Astrocyte (in vitro differentiated cells and primary cell): ENCODE data around the gene AHSA1. TPM values are rescaled to one million over a fixed set of nuclear protein-coding genes. Genes with fewer than 3 reads are reported as not detected.

Source experiments
- DNase-seq: peaks from one replicate; pipeline ENCODE4 v3.0.0-alpha.2; 2010; ENCODE audit warnings: low read depth
- FAIRE-seq: peaks from 2 replicates; lab custom pipeline; 2011; peaks lifted over from hg19 to GRCh38; lab: Jason Lieb, UNC
- H2AFZ ChIP-seq: 2 replicates; pipeline ENCODE4 v1.6.0; 2012; ENCODE audit warnings: low read depth, low read length, inconsistent platforms
- H3K27ac ChIP-seq: 2 replicates; pipeline ENCODE4 v1.5.1; 2011; ENCODE audit warnings: low read depth, low read length, inconsistent platforms
- H3K27me3 ChIP-seq: 2 replicates; pipeline ENCODE4 v1.6.0; 2011; ENCODE audit warnings: low read length, inconsistent platforms; ENCODE audit not compliant: insufficient read depth
- H3K36me3 ChIP-seq: 2 replicates; pipeline ENCODE4 v1.5.1; 2011; ENCODE audit warnings: low read length, inconsistent platforms; ENCODE audit not compliant: insufficient read depth
- H3K4me1 ChIP-seq: 2 replicates; pipeline ENCODE4 v1.5.1; 2011; ENCODE audit warnings: low read length, inconsistent platforms; ENCODE audit not compliant: insufficient read depth
- H3K4me2 ChIP-seq: 2 replicates; pipeline ENCODE4 v1.6.0; 2012; ENCODE audit warnings: low read length, inconsistent platforms
- H3K4me3 ChIP-seq: 2 replicates; pipeline ENCODE4 v1.5.1; 2011; ENCODE audit warnings: low read depth, mild to moderate bottlenecking, low read length, inconsistent platforms; ENCODE audit not compliant: insufficient read depth
- H3K79me2 ChIP-seq: 2 replicates; pipeline ENCODE4 v1.6.0; 2012; ENCODE audit warnings: mild to moderate bottlenecking, low read length, inconsistent platforms; ENCODE audit not compliant: insufficient read depth
- H3K9ac ChIP-seq: 2 replicates; pipeline ENCODE4 v1.6.0; 2012; ENCODE audit warnings: mild to moderate bottlenecking, low read length, inconsistent platforms
- H3K9me3 ChIP-seq: 2 replicates; pipeline ENCODE4 v1.5.1; 2012; ENCODE audit warnings: low read depth, mild to moderate bottlenecking, low read length, inconsistent platforms; ENCODE audit not compliant: insufficient read depth
- H4K20me1 ChIP-seq: 2 replicates; pipeline ENCODE4 v1.6.0; 2012; ENCODE audit warnings: low read length, inconsistent platforms; ENCODE audit not compliant: insufficient read depth
- H3K27ac Mint-ChIP-seq: one replicate; pipeline ENCODE4 v1.8.0; 2021; ENCODE audit warnings: mild to moderate bottlenecking, mixed read lengths; ENCODE audit not compliant: unreplicated experiment
- H3K27me3 Mint-ChIP-seq: one replicate; pipeline ENCODE4 v1.8.0; 2021; ENCODE audit warnings: low read depth, mixed read lengths; ENCODE audit not compliant: unreplicated experiment
- H3K36me3 Mint-ChIP-seq: one replicate; pipeline ENCODE4 v1.8.0; 2021; ENCODE audit warnings: low read depth, mixed read lengths; ENCODE audit not compliant: unreplicated experiment
- H3K4me1 Mint-ChIP-seq: one replicate; pipeline ENCODE4 v1.8.0; 2021; ENCODE audit warnings: low read depth, mixed read lengths; ENCODE audit not compliant: unreplicated experiment
- H3K4me3 Mint-ChIP-seq: one replicate; pipeline ENCODE4 v1.8.0; 2021; ENCODE audit warnings: mild to moderate bottlenecking, moderate library complexity, mixed read lengths; ENCODE audit not compliant: unreplicated experiment
- H3K9me3 Mint-ChIP-seq: one replicate; pipeline ENCODE4 v1.8.0; 2021; ENCODE audit warnings: mild to moderate bottlenecking, mixed read lengths; ENCODE audit not compliant: unreplicated experiment
- EZH2 ChIP-seq: IDR thresholded peaks from 2 replicates; pipeline ENCODE4 v1.6.1; 2012; ENCODE audit warnings: mild to moderate bottlenecking, low read length, inconsistent platforms; ENCODE audit not compliant: insufficient read depth
- total RNA-seq: library from RNA; stranded (reverse); gene quantifications from 2 replicates; pipeline ENCODE4 v1.2.1, GENCODE V29; 2021
- TF ChIP-seq, protein P1 (sequence below): IDR thresholded peaks from 2 replicates; pipeline ENCODE4 v1.5.1; 2011; ENCODE audit warnings: low read depth, mild to moderate bottlenecking, inconsistent platforms, low read length, moderate library complexity; ENCODE audit not compliant: insufficient read depth

The AHSA1 gene
- total RNA-seq, 1 donor from 2014 or later = 157 TPM

GRCh38 chr14:77467801-77468200 is 9.9 kb downstream of the AHSA1 start:
- no peaks in the 10 kb centered on the region for H3K4me1 ChIP-seq
- H3K27me3 ChIP-seq = peaks cover 8% of the 10 kb centered on the region
- H2AFZ ChIP-seq = no peak overlapping the region
- no peak overlapping the region for H3K4me2 ChIP-seq
- H3K36me3 Mint-ChIP-seq = peaks cover 19% of the 10 kb centered on the region
- no peak overlapping the region for H3K27ac ChIP-seq
- H3K4me3 ChIP-seq = no peak overlapping the region
- H3K27ac Mint-ChIP-seq = no peak overlapping the region
- H3K4me1 Mint-ChIP-seq = no peaks in the 10 kb centered on the region
- H3K9me3 Mint-ChIP-seq = no peaks in the 10 kb centered on the region
- H3K27me3 Mint-ChIP-seq = peaks cover 5% of the 10 kb centered on the region
- DNase-seq (no peak), FAIRE-seq (no peak)
- no peak overlapping the region for H3K4me3 Mint-ChIP-seq
- H3K79me2 ChIP-seq = no peaks in the 10 kb centered on the region
- TF ChIP-seq EZH2 = no peak
- TF ChIP-seq, protein P1, sequence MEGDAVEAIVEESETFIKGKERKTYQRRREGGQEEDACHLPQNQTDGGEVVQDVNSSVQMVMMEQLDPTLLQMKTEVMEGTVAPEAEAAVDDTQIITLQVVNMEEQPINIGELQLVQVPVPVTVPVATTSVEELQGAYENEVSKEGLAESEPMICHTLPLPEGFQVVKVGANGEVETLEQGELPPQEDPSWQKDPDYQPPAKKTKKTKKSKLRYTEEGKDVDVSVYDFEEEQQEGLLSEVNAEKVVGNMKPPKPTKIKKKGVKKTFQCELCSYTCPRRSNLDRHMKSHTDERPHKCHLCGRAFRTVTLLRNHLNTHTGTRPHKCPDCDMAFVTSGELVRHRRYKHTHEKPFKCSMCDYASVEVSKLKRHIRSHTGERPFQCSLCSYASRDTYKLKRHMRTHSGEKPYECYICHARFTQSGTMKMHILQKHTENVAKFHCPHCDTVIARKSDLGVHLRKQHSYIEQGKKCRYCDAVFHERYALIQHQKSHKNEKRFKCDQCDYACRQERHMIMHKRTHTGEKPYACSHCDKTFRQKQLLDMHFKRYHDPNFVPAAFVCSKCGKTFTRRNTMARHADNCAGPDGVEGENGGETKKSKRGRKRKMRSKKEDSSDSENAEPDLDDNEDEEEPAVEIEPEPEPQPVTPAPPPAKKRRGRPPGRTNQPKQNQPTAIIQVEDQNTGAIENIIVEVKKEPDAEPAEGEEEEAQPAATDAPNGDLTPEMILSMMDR = no peak
- peaks cover 50% of the 10 kb centered on the region for H3K36me3 ChIP-seq
- peaks cover 12% of the 10 kb centered on the region for H4K20me1 ChIP-seq
- H3K9me3 ChIP-seq = no peaks in the 10 kb centered on the region
- H3K9ac ChIP-seq = no peak overlapping the region

GRCh38 chr14:77469067-77469505 is 11.2 kb downstream of the AHSA1 start:
- Histone ChIP-seq H3K4me1 (no peaks in the 10 kb centered on the region), H3K27me3 (peaks cover 10% of the 10 kb centered on the region), H3K36me3 (peaks cover 43% of the 10 kb centered on the region), H3K4me2 (no peak overlapping the region), H2AFZ (no peak overlapping the region), H3K9ac (no peak overlapping the region), H3K27ac (no peak overlapping the region), H4K20me1 (peaks cover 4% of the 10 kb centered on the region), H3K4me3 (no peak overlapping the region), H3K9me3 (no peaks in the 10 kb centered on the region), H3K79me2 (no peaks in the 10 kb centered on the region)
- H3K9me3 Mint-ChIP-seq = no peaks in the 10 kb centered on the region
- DNase-seq (no peak), FAIRE-seq (no peak)
- no peaks in the 10 kb centered on the region for H3K4me1 Mint-ChIP-seq
- H3K4me3 Mint-ChIP-seq = no peak overlapping the region
- TF ChIP-seq, protein P1 = no peak
- TF ChIP-seq EZH2 = no peak
- peaks cover 10% of the 10 kb centered on the region for H3K27me3 Mint-ChIP-seq
- H3K27ac Mint-ChIP-seq = peak overlapping the region; percentile 14
- H3K36me3 Mint-ChIP-seq = peaks cover 19% of the 10 kb centered on the region

- no peak overlapping the region for H3K4me3 ChIP-seq
- no peak overlapping the region for H2AFZ ChIP-seq
- peaks cover 40% of the 10 kb centered on the region for H3K36me3 ChIP-seq
- H3K4me3 Mint-ChIP-seq = no peak overlapping the region
- TF ChIP-seq, protein P1 = no peak
- no peak for TF ChIP-seq EZH2
- FAIRE-seq (no peak), DNase-seq (no peak)
- no peak overlapping the region for H3K27ac ChIP-seq
- H3K27me3 Mint-ChIP-seq = peaks cover 14% of the 10 kb centered on the region
- H3K79me2 ChIP-seq = no peaks in the 10 kb centered on the region
- peak overlapping the region; percentile 14 for H3K27ac Mint-ChIP-seq
- peaks cover 3% of the 10 kb centered on the region for H4K20me1 ChIP-seq
- H3K9ac ChIP-seq = no peak overlapping the region
- no peaks in the 10 kb centered on the region for H3K9me3 ChIP-seq
- no peak overlapping the region for H3K4me2 ChIP-seq
- H3K4me1 Mint-ChIP-seq = no peaks in the 10 kb centered on the region
- H3K27me3 ChIP-seq = peaks cover 13% of the 10 kb centered on the region
- peaks cover 19% of the 10 kb centered on the region for H3K36me3 Mint-ChIP-seq
- H3K4me1 ChIP-seq = no peaks in the 10 kb centered on the region
- no peaks in the 10 kb centered on the region for H3K9me3 Mint-ChIP-seq
These were observed 11.6 kb downstream of the AHSA1 start for GRCh38 chr14:77469539-77469938.
